GM03348 (cell line): ENCODE data around the gene PLEKHA6.

Source experiments
- DNase-seq: peaks from one replicate; pipeline ENCODE4 v3.0.0; 2012; ENCODE audit warnings: low spot score

Gene PLEKHA6

DNA sequence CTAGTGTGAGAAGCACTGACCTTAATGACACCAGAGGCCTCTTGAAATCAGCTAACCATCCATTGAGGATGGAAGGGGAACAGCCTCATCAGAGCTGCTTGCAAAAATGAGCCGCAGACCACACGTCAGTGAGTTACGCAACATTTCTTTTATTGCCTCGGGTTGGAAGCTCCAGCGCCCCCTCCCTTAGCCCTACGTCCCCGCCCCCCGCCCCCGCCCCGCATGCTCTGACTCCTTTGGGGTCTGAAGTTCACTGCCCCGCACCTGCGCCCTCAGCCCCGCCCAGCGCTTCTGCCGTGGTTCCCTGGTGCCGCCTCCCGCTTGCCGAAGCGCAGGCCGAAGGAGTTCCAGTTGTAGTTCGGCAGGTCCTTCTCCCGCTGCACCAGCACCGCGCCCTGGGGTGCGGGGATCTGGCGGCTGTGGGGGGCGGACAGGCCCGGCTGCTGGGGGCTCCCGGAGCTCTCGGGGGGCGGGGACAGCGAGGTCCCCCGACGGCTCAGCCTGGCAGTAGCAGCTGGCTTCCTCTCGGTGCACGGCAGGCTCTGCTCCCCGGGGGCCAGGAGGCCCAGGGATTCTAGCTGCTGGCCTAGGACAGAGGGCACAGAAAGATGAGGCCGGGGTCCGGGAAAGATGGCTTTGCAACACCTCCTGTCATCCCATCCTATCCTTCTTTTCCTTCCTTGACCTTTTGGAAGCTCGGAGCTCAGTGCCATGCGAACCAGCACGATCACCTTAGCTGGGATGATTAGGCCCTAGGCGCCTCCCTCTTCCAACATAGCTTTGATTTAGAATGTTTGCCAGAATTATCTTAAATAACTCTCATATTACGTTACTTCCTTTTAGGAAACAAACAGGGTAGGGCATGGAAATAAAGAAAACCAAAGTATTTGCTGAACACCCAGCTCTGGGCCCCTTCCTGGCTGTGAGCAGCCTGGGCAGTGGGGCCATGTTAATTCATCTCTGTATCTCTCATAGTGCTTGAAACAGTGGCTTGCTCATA, 169.2 kb downstream of the PLEKHA6 start:
- DNase-seq: peak; percentile 38

DNA sequence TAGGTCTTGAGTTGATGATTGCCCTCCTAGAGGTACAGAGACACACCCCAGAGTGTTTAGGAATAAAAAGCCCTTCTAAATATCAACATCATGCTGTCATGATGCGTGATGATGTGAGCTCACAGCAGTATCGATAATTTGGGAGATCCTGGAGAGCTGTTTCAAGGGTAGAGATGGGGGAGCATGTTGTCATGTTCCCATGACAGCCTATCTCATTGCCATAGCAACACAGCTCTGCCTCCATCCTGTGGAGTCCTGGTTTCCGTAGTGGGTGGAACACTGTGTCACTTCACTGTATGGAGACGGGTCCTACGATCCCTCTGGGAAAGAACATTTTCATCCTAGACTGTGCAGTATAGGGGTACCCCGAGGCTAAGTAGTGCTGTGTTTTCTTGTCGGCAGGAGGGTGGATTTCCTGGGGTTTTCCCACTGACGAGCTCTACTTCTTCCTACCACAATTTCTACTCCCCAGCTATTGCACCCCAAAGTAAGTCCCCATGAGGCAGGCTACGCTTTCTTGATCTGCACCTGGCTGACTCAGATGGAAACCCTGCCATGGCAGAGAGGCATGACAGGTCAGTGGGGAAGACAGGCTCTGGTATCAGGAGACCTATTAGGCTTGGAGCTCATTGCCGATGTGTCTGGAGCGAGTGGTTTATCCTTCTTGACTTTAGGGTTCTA, 170.6 kb downstream of the PLEKHA6 start:
- no peak for DNase-seq

DNA sequence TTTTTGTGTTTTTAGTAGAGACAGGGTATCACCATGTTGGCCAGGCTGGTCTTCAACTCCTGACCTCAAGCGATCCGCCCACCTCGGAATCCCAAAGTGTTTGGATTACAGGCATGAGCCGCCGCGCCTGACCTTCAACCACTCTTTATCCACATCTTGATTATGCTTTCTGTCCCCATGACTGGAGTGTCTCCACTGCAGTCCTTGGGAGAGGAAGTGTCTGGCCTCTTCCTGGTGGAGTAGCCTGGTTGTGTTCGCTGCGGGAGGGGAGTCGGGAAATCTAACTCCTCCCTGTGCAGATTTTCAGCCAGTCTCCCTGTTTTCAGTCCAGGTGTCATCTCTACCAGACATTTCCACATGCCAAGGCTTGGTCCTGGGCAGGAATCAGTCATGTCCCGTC, 173.1 kb downstream of the PLEKHA6 start:
- no peak for DNase-seq

DNA sequence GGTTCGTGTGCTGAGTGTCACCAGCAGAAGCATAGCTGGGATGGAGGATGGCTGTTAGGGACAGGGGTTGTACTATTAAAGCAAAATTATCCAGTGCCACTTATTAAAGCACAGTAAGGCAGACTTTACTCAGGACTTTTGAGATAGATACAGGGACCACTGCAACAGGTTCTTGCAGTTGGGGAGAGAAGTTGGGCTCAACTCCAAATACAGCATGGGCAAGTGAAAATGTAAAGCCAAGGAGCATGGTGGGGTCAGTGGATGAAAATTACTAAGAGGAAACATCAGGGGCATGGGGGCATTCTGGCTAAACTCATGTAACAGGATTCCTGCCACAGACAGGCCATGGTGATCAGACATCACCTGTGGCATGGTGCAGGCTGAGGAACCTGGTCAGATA, 178.6 kb downstream of the PLEKHA6 start:
- no peak for DNase-seq

DNA sequence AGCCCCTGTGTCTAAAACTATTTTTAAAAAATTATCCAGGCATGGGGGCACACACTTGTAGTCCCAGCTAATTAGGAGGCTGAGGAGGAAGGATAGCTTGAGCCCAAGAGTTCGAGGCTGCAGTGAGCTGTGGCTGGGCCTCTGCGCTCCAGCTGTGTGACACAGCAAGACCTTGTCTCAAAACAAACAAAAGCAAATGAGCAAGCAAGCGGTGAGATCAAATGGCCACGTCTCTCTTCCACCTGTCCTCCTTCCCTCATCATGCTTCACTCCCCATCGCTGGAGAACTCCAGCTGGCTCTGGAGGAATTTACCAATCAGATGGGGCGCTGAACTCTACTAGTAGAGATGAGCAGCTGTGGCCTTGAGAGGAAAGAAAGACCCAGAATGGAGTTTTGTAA, 179.6 kb downstream of the PLEKHA6 start:
- no peak for DNase-seq

DNA sequence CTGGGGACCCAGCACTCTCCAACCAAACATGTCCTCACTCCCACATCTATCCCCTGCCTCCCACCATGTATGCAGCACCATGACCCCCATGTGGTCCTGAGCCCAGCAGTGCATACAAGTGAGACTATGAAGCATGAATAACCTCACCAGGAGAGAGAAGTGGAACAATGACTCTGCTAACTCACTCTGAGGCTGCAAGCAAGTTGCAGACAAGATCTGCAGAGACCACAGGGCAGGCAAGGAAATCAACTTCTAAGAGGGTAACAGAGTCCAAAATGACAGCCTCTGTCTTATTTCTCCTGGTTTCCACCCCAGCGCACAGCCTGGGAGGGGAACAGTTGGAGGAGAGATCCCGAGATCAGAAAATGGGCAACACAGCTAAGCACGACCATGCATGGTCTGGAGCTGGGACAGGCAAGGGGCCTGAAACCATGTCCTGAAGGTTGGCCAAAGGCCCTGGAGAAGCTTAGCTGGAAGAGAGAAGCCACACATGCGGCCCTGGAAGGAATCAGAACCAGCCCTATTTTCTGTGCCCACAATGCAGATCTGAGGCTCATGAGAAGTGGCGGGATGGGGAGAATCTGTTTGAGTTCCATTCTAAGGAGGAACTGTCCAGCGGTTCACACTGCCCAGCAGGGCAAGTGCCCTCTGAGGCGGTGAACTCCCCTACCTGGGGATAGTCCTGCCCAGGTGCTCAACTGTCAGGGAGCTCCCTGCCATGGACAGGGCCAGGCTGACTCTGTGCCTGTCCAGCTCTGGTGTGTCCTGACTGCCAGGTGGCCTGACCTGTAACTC, 181.0 kb downstream of the PLEKHA6 start:
- DNase-seq: no peak

DNA sequence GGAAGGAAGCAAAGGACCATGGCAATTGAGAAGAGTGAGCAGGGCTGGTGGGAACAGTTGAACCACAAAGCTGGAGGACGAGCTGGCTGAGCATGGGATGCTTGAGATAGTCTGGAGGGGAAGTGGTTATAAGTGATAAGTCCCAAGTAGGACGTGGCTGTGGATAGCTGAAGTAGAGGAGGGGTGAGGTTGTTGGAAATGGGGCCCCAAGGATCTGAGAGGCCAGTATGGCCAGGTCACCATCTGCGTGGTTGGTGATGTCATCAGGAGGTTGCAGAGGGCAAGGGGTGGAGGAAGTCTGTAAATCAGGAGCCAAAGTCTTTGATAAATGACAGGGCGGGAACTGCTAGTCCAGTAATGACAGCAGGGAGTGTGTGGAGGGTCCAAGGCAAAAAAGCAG, 182.6 kb downstream of the PLEKHA6 start:
- no peak for DNase-seq

DNA sequence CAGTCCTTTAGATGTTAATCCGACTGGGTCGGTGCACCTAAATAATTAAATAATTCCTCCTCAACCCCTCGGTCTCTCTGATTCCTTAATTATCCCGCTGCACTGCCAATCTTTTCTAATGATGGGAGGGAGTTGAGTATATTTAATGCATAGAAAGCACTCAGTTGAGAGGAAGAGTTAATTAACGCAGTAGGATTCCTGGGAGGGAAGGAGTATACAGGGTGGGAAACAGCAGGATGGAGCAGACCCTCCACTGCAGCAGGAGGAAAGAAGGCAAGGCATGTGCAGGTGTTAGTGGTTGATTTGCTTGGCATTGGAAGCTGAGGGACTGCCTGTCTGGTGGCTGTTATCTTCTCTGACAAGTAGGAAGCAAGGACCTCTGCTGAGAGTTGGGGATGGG, 183.7 kb downstream of the PLEKHA6 start:
- DNase-seq: no peak

DNA sequence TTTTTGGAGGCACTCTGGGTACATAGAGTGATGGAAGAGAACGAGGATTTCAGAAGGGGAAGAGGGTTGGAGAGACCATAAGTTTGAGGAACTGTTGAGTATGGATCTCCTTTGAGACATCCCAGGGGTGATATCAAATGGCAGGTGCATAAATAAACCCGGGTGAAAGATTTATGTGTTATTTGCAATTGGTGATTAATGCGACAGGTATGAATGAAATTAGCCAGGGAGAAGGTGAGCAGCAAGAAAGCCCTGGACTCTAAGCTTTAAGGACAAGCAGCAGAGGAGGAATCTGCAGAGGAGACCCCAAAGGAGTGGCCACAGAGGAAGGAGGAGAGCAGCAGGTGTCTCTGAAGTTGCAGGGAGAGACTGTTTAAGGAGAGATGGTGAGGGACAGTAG, 184.8 kb downstream of the PLEKHA6 start:
- DNase-seq: no peak

DNA sequence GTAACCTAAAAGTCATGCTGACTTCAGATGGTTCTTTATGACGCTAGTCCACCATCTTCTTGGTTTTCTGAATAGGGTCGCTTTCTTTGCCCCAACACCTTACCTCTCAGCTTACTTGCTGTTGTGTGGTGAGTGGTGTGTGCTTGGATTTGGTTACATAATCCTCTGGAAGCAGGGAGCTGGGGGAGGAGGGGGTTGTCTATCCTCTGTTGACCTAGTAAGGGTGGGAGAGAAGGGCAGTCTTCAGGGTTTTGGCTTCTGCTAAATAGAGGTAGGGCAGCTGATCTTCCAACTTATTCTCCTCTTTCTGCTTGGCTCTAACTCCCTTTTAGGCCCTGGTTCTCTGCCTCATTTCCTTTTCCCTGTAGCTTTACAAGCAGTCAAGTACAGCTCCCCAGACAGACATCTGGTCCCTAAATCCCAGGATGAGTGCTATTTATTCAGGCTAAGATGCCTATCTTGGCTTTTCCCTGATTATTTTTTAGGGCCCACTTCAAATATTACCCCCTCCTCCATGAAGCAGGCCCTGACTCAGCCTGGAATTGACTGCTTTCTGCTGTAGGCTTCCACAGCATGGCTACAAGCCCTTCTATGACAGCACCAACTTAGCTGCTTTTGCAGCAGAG, 187.2 kb downstream of the PLEKHA6 start:
- DNase-seq: no peak

DNA sequence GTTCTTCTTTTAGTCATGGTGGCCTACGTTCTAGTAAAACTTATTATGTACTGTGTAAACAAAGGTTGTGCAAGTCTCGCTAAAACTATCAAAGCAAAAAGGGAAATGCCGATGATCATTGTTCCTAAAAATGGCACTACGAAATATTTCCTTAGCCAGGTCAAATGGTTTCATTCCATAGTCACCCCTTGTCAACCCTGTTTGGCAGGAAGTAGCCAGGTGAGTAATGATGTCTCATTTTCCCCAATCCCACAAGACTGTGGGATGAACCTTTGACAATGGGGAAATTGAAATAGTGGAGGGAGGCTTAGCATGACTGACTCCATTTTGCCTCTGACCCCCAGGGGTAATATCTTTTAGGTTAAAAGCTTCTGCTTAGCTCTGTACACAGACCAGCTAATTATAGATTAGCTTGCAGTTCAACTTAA, 188.0 kb downstream of the PLEKHA6 start:
- no peak for DNase-seq

DNA sequence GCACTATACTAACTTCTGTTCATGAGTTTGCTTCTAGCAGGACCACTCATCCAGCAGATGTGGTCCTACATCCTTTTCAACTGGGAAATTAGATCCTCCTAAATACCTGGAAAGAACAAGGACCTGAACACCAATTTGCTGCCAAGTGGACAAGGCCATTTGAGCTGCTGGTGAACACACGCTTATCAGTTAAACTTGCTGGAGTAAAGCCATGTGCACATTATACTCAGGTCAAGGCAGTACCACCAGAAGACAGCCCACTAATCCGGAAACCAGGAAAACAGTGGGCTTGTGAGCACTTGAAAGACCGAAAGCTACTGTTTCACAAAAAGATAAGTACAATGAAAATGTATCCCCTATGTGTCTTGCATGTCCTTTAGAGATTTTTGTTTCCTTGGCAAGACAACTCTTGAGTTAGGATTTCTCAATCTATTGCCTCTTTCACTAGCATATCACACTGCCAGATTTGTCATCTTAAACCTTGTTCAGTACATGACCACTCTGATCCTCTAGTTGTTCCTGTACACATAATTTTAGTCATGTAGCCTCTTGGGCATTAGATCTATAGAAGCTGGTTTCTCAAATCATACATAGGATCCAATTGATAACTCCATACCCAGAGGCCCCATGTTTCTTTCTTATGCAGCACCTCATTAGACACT, 189.1 kb downstream of the PLEKHA6 start:
- no peak for DNase-seq

DNA sequence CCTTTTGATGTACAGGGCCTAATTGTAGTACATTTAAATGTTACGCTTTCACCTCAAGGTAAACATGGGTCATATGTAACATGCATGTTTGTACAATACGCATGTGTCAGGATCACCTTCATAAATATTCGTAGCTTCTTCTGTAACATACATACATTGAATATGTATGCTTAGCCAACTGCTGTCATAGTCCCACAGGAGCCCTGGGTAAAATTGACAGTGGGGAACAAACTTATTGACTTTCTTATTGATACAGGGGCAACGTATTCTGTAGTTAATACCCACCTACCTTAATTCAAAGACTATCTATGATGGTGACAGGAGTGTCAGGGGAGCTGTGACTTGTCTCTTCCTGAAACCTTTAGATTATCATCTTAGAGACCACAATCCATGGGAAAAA, 189.9 kb downstream of the PLEKHA6 start:
- DNase-seq: no peak
